Ectodermal cell (in vitro differentiated cells): ENCODE results near the gene RBM33.

Source experiments
- H3K27ac ChIP-seq: 2 replicates; pipeline ENCODE4 v1.7.0; 2013; ENCODE audit warnings: mild to moderate bottlenecking, low read depth, low read length; ENCODE audit not compliant: insufficient read depth, poor library complexity, severe bottlenecking
- H3K27me3 ChIP-seq: 2 replicates; pipeline ENCODE4 v1.7.0; 2013; ENCODE audit warnings: mild to moderate bottlenecking, low read length; ENCODE audit not compliant: insufficient read depth, control insufficient read depth, poor library complexity, severe bottlenecking
- H3K36me3 ChIP-seq: one replicate; pipeline ENCODE4 v1.7.0; 2013; ENCODE audit warnings: low read length; ENCODE audit not compliant: control insufficient read depth, insufficient read depth
- H3K4me1 ChIP-seq: one replicate; pipeline ENCODE4 v1.7.0; 2013; ENCODE audit warnings: low read length; ENCODE audit not compliant: control insufficient read depth, insufficient read depth
- H3K4me3 ChIP-seq: 2 replicates; pipeline ENCODE4 v1.7.0; 2013; ENCODE audit warnings: low read depth, low read length, control low read depth; ENCODE audit not compliant: insufficient read depth
- H3K9me3 ChIP-seq: 2 replicates; pipeline ENCODE4 v1.7.0; 2013; ENCODE audit warnings: mild to moderate bottlenecking, low read length, moderate library complexity; ENCODE audit not compliant: control insufficient read depth
- WGBS, 2 experiments: methylation state at CpG; one replicate each; pipeline ENCODE4 v1.1.7; 2013; ENCODE audit warnings: missing lambda C conversion rate in 2 of 2; 5-methylcytosine and 5-hydroxymethylcytosine counted together

RBM33 gene

DNA sequence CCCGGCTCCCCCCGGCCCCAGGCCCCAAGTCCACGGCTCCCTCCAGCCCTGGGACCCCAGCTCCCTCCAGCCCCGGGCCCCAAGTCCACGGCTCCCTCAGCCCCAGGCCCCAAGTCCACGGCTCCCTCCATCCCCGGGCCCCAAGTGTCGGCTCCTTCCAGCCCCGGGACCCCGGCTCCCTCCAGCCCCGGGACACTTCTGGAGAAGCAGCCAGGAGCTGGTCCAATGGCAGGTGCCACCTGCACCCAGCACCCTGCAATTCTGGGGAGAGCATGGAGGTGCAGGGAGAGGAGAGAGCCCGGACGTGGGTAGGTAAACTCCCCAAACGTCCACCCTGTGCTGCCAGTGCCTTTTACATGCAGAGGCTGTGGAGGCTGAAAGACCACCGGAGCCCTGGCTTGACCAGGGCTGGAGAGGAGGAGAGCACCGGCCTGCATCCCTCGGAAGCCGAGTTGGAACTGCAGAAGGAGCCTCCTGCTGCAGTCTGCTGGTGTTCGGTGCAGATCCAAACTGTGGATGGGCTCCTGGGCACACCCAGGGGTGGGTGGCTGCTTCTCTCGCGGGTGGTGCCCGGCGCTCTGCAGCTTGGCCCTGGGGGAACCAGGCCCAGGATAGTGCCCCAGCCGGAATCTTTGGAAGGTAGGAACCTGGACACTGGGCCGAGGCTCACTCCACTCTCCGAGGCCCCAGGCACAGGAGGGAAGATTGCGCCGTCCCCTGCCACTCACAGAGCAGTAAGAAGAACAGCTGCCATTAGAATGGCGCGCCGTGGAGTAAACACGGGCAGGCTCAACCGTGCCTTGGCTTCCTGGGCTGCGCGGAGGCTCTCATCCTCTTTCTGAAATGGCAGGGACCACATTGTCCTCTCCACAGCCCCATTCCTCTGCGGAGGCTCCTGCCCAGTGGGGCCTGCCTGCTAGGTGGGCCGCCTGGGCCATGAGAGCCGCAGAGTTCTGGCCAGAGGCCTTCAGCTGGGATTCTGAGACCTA is 153.1 kb downstream of the RBM33 start:
- H3K4me3 ChIP-seq: no peak overlapping the region
- no peaks in the 10 kb centered on the region for H3K9me3 ChIP-seq
- H3K27ac ChIP-seq: no peak overlapping the region
- H3K27me3 ChIP-seq: peaks cover 74% of the 10 kb centered on the region
- no peaks in the 10 kb centered on the region for H3K36me3 ChIP-seq
- H3K4me1 ChIP-seq: no peaks in the 10 kb centered on the region
- 75 to 78% methylated on average over 37 to 38 of the region's 38 CpGs for WGBS, 2 experiments

GRCh38 chr7:155798673-155799439 is 154.4 kb downstream of the RBM33 start:
- WGBS, 2 experiments: 91 to 94% methylated on average over 13 of the region's 13 CpGs
- H3K27me3 ChIP-seq: peaks cover 87% of the 10 kb centered on the region

GRCh38 chr7:155799514-155799913 is 155.1 kb downstream of the RBM33 start:
- Histone ChIP-seq H3K36me3 (no peaks in the 10 kb centered on the region), H3K27ac (no peak overlapping the region), H3K27me3 (peaks cover 94% of the 10 kb centered on the region), H3K4me3 (no peak overlapping the region), H3K4me1 (no peaks in the 10 kb centered on the region), H3K9me3 (no peaks in the 10 kb centered on the region)
- WGBS, 2 experiments: 79 to 82% methylated on average over 19 of the region's 19 CpGs

More at GRCh38 chr7:155798673-155799439, 154.4 kb downstream of the RBM33 start:
- Histone ChIP-seq H3K4me1 (no peaks in the 10 kb centered on the region), H3K9me3 (no peaks in the 10 kb centered on the region), H3K4me3 (no peak overlapping the region), H3K27ac (no peak overlapping the region), H3K36me3 (no peaks in the 10 kb centered on the region)

DNA sequence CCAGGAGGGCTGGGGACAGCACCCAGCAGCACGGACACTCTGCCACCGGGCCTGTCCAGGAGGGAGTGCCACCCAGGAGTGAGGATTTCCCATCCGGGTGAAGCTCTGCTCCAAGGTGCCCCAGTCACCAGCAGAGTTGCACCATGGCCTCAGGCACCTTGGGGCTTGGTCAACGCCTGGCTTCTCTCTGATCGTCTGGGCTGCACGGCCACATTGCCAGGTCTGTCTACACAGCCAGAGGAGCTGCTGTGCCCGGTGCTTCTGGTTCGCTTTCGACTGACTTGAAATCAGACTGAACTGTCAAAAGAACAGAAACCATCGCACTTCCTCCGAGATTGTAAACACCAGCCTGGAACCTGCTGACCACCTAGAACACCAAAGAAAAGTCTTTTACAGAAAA is 155.8 kb downstream of the RBM33 start:
- no peak overlapping the region for H3K27ac ChIP-seq
- peaks cover 99% of the 10 kb centered on the region for H3K27me3 ChIP-seq

GRCh38 chr7:155800741-155801267 is 156.3 kb downstream of the RBM33 start:
- WGBS, 2 experiments: 89 to 90% methylated on average over 16 of the region's 16 CpGs
- Histone ChIP-seq H3K4me1 (peaks cover 4% of the 10 kb centered on the region), H3K9me3 (no peaks in the 10 kb centered on the region), H3K36me3 (no peaks in the 10 kb centered on the region), H3K27ac (no peak overlapping the region), H3K4me3 (no peak overlapping the region), H3K27me3 (peaks cover 99% of the 10 kb centered on the region)

More for the DNA sequence above, 155.8 kb downstream of the RBM33 start:
- no peaks in the 10 kb centered on the region for H3K9me3 ChIP-seq
- no peak overlapping the region for H3K4me3 ChIP-seq
- WGBS, 2 experiments: 92% methylated on average over 11 of the region's 11 CpGs
- no peaks in the 10 kb centered on the region for H3K4me1 ChIP-seq
- H3K36me3 ChIP-seq: no peaks in the 10 kb centered on the region

DNA sequence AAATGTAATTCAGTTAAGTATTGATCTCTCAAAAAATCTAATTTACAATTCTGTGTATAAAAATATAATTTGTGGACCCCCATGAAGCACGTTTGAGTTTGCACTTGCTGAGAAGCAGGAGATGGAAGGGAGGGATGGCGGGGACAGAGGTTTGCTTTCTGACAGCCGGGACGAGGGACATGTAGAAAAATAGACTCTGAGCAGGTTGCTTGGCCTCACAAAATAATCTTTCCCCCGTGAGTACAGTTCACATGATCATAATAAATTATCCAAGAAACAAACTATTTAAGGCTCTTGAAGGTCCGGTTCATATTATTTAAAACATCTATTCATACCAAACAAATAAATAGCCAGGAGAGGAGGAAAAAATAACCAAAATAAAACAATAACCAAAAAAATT is 157.8 kb downstream of the RBM33 start:
- Histone ChIP-seq H3K36me3 (no peaks in the 10 kb centered on the region), H3K4me3 (no peak overlapping the region), H3K9me3 (no peaks in the 10 kb centered on the region), H3K4me1 (peaks cover 10% of the 10 kb centered on the region), H3K27me3 (peaks cover 99% of the 10 kb centered on the region), H3K27ac (no peak overlapping the region)
- WGBS, 2 experiments: 62 to 63% methylated on average over 6 of the region's 6 CpGs

- H3K9me3 ChIP-seq: no peaks in the 10 kb centered on the region
- H3K4me1 ChIP-seq: peaks cover 17% of the 10 kb centered on the region
- H3K27ac ChIP-seq: no peak overlapping the region
- H3K4me3 ChIP-seq: peak overlapping the region; percentile 28
- peaks cover 99% of the 10 kb centered on the region for H3K27me3 ChIP-seq
- H3K36me3 ChIP-seq: no peaks in the 10 kb centered on the region
- 6 to 8% methylated on average over 70 of the region's 70 CpGs for WGBS, 2 experiments
Observed at GRCh38 chr7:155802906-155803417, 158.5 kb downstream of the RBM33 start.

GRCh38 chr7:155803418-155804376 is 159.2 kb downstream of the RBM33 start:
- no peaks in the 10 kb centered on the region for H3K9me3 ChIP-seq
- H3K36me3 ChIP-seq: no peaks in the 10 kb centered on the region
- peaks cover 100% of the 10 kb centered on the region for H3K27me3 ChIP-seq
- H3K4me1 ChIP-seq: peaks cover 18% of the 10 kb centered on the region
- WGBS, 2 experiments: 1% methylated on average over 96 of the region's 96 CpGs
- H3K4me3 ChIP-seq: peak overlapping the region; percentile 28
- H3K27ac ChIP-seq: no peak overlapping the region

DNA sequence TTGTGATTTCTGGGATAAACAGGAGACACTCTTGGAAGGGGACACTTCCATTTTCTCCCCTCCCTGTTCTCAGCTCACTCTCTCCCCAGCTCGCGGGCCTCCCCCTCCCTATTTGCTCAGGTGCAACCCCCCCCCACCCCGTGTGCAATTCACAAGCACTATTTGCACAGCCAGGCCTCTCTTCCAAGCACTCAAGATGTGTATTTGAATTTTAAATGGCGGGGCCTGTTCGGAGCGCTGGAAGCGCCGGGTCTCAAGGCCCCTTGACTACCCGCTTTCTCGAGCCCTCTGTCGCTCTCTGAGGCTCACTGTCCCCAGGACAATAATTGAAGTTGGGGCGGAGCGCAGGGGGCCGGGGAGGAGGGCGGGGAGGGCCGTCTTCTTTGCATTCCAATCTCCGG is 160.0 kb downstream of the RBM33 start:
- H3K27ac ChIP-seq: no peak overlapping the region
- H3K9me3 ChIP-seq: no peaks in the 10 kb centered on the region
- peak overlapping the region; percentile 28 for H3K4me3 ChIP-seq
- no peaks in the 10 kb centered on the region for H3K36me3 ChIP-seq
- H3K4me1 ChIP-seq: peaks cover 26% of the 10 kb centered on the region
- H3K27me3 ChIP-seq: peaks cover 100% of the 10 kb centered on the region
- WGBS, 2 experiments: 0% methylated on average over 16 to 17 of the region's 17 CpGs
